B cell (primary cell): ENCODE measurements around the gene LAMA2. TPM values are rescaled to one million over a fixed set of nuclear protein-coding genes. Genes with fewer than 3 reads are reported as not detected.

Source experiments
- ATAC-seq: fragments of 200-7000 bp; cut with Tn5 transposase; one replicate; pipeline ENCODE4 v1.10.0; 2021; ENCODE audit warnings: low read depth, mild to moderate bottlenecking, moderate number of reproducible peaks, moderate library complexity
- CTCF ChIA-PET: fragments of 350-600 bp; sonication (Branson Sonifier 250); formaldehyde crosslinking; loops from one replicate; lab custom pipeline; 2021; ENCODE audit warnings: antibody characterized with exemption, inconsistent platforms; lab: Charles Lee
- POLR2A ChIA-PET: fragments of 350-600 bp; sonication (Branson Sonifier 250); formaldehyde crosslinking; loops from one replicate; lab custom pipeline; 2021; ENCODE audit warnings: antibody characterized with exemption; lab: Charles Lee
- DNase-seq: peaks from one replicate; pipeline ENCODE4 v3.0.0; 2013
- H2AFZ ChIP-seq: 2 replicates; pipeline ENCODE4 v1.6.1; 2012; ENCODE audit warnings: mild to moderate bottlenecking, low read depth, low read length; ENCODE audit not compliant: insufficient read depth, poor library complexity, severe bottlenecking
- H3K27ac ChIP-seq, 2 donors: 1 replicate in 1 of 2; 2 replicates in 1 of 2; pipeline ENCODE4 v1.5.1; 2012 to 2013; ENCODE audit warnings: low read length in 2 of 2, mild to moderate bottlenecking in 2 of 2, moderate library complexity in 1 of 2
- H3K27me3 ChIP-seq, 4 experiments: fragments of 200-600 bp in 1 of 4; sonication (generic) in 1 of 4; replicated peaks in 1 of 4; 1 replicate in 2 of 4; 2 replicates in 2 of 4; pipeline versions ENCODE4 v1.6.1 to v1.7.0; 2013 to 2016; ENCODE audit warnings: low read length in 3 of 4, mild to moderate bottlenecking in 2 of 4, mixed read lengths in 1 of 4, moderate library complexity in 1 of 4; ENCODE audit not compliant: insufficient read depth in 4 of 4, control insufficient read depth in 3 of 4; ENCODE audit errors: control extremely low read depth in 1 of 4
- H3K36me3 ChIP-seq, 2 experiments: replicated peaks in 1 of 2; 1 replicate in 1 of 2; 2 replicates in 1 of 2; pipeline versions ENCODE4 v1.6.1 to v1.7.1; 2013; ENCODE audit warnings: low read length in 1 of 2; ENCODE audit not compliant: insufficient read depth in 2 of 2, control insufficient read depth in 1 of 2; ENCODE audit errors: control extremely low read depth in 1 of 2, extremely low read depth in 1 of 2
- H3K4me1 ChIP-seq, 2 donors: fragments of 200-600 bp in 1 of 2; sonication (generic) in 1 of 2; 1 replicate in 1 of 2; 2 replicates in 1 of 2; pipeline versions ENCODE4 v1.5.1 to v1.6.1; 2013 to 2017; ENCODE audit warnings: low read length in 2 of 2; ENCODE audit not compliant: control insufficient read depth in 2 of 2, insufficient read depth in 2 of 2
- H3K4me2 ChIP-seq: replicated peaks from 2 replicates; pipeline ENCODE3; 2012; ENCODE audit warnings: mild to moderate bottlenecking, low read depth, low read length; ENCODE audit not compliant: poor library complexity, severe bottlenecking
- H3K4me3 ChIP-seq, 5 experiments: fragments of 200-600 bp in 1 of 5; sonication (generic) in 1 of 5; 1 replicate in 3 of 5; 2 replicates in 2 of 5; pipeline versions ENCODE4 v1.5.1 to v1.7.0; 2011 to 2016; ENCODE audit warnings: low read length in 4 of 5, mild to moderate bottlenecking in 4 of 5, low read depth in 2 of 5, control low read depth in 1 of 5, moderate library complexity in 1 of 5; ENCODE audit not compliant: insufficient read depth in 1 of 5; ENCODE audit errors: control extremely low read depth in 1 of 5, extremely low read depth in 1 of 5
- H3K79me2 ChIP-seq: fragments of 200-600 bp; sonication (generic); one replicate; pipeline ENCODE4 v1.6.0; 2016; ENCODE audit warnings: low read length; ENCODE audit not compliant: control insufficient read depth, insufficient read depth
- H3K9ac ChIP-seq: fragments of 200-600 bp; sonication (generic); 2 replicates; pipeline ENCODE4 v1.6.1; 2017; ENCODE audit warnings: mild to moderate bottlenecking, low read length, moderate library complexity
- H3K9me3 ChIP-seq, 3 donors: one replicate each; pipeline versions ENCODE4 v1.6.1 to v1.7.1; 2013; ENCODE audit warnings: low read length in 2 of 3; ENCODE audit not compliant: control insufficient read depth in 2 of 3, insufficient read depth in 1 of 3; ENCODE audit errors: control extremely low read depth in 1 of 3
- H4K20me1 ChIP-seq: 2 replicates; pipeline ENCODE4 v1.6.0; 2012; ENCODE audit warnings: mild to moderate bottlenecking, low read length; ENCODE audit not compliant: insufficient read depth, control insufficient read depth, poor library complexity, severe bottlenecking
- H3K27ac Mint-ChIP-seq: one replicate; pipeline ENCODE4 v1.8.0; 2021; ENCODE audit warnings: mixed read lengths
- H3K27me3 Mint-ChIP-seq: one replicate; pipeline ENCODE4 v1.8.0; 2021; ENCODE audit warnings: mixed read lengths
- H3K4me1 Mint-ChIP-seq: one replicate; pipeline ENCODE4 v1.8.0; 2021; ENCODE audit warnings: mixed read lengths
- H3K4me3 Mint-ChIP-seq: one replicate; pipeline ENCODE4 v1.8.0; 2021; ENCODE audit warnings: mixed read lengths
- H3K9me3 Mint-ChIP-seq: one replicate; pipeline ENCODE4 v1.8.0; 2022; ENCODE audit warnings: mixed read lengths; ENCODE audit not compliant: insufficient read depth
- EZH2 ChIP-seq: IDR thresholded peaks from 2 replicates; pipeline ENCODE4 v1.6.1; 2012; ENCODE audit warnings: borderline replicate concordance, low read depth, mild to moderate bottlenecking, moderate library complexity, low read length; ENCODE audit not compliant: insufficient read depth, poor library complexity, severe bottlenecking
- WGBS: methylation state at CpG from one replicate; pipeline ENCODE4 v1.1.5; 2013; ENCODE audit warnings: missing lambda C conversion rate; ENCODE audit not compliant: insufficient coverage; 5-methylcytosine and 5-hydroxymethylcytosine counted together
- intact Hi-C: fragments of 100-400 bp; cut with micrococcal nuclease; formaldehyde crosslinking; loops from one replicate; pipeline ENCODE4 v1.10.0; 2022
- polyA plus RNA-seq: library from polyadenylated mRNA; depleted of rRNA; stranded (reverse); fragments of >200 nt; gene quantifications from 2 replicates; pipeline ENCODE4 v1.2.3, GENCODE V29; 2012
- total RNA-seq, 2 donors: library from RNA; stranded (reverse); fragments of 120-200 nt in 1 of 2; gene quantifications; 1 replicate in 1 of 2; 2 replicates in 1 of 2; pipeline versions ENCODE4 v1.2.3 to v1.2.4, GENCODE V29; 2013 to 2022
- TF ChIP-seq, protein P1 (sequence below): fragments of 200-600 bp; IDR thresholded peaks from one replicate; pipeline ENCODE4 v1.8.0; 2022; ENCODE audit warnings: antibody characterized with exemption, mild to moderate bottlenecking

The LAMA2 gene
- total and polyA plus RNA-seq, 2 donors (not counting 1 experiment from before 2014, with no cell fraction given) = 0.16 TPM; not detected in 1

DNA sequence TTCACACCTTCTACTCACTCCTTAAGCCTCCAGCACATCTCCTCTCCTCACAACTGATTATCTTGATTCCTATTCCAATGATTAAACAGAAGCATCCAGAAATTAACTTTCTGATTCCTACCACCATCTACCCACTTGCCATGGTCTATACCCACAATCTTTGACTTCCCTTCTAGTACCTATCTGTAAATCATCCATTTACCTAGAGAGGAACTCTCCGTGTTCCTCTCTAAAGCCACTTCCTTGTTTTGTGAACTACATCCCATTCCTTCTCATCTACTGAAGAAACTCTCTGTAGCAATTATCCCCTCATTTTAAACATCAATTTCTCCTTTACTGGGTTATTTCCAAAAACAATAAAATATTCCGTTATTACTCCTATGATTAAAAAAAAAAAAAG lies 659.8 kb downstream of the LAMA2 start:
- TF ChIP-seq, protein P1, sequence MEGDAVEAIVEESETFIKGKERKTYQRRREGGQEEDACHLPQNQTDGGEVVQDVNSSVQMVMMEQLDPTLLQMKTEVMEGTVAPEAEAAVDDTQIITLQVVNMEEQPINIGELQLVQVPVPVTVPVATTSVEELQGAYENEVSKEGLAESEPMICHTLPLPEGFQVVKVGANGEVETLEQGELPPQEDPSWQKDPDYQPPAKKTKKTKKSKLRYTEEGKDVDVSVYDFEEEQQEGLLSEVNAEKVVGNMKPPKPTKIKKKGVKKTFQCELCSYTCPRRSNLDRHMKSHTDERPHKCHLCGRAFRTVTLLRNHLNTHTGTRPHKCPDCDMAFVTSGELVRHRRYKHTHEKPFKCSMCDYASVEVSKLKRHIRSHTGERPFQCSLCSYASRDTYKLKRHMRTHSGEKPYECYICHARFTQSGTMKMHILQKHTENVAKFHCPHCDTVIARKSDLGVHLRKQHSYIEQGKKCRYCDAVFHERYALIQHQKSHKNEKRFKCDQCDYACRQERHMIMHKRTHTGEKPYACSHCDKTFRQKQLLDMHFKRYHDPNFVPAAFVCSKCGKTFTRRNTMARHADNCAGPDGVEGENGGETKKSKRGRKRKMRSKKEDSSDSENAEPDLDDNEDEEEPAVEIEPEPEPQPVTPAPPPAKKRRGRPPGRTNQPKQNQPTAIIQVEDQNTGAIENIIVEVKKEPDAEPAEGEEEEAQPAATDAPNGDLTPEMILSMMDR = no peak
- no peak for TF ChIP-seq EZH2
- Histone ChIP-seq H3K36me3 (no peaks in the 10 kb centered on the region), H3K79me2 (no peaks in the 10 kb centered on the region), H3K9me3 (no peaks in the 10 kb centered on the region), H3K27me3 (no peaks in the 10 kb centered on the region), H2AFZ (no peak overlapping the region), H4K20me1 (no peaks in the 10 kb centered on the region), H3K4me2 (no peak overlapping the region), H3K27ac (no peak overlapping the region), H3K9ac (no peak overlapping the region), H3K4me1 (no peaks in the 10 kb centered on the region), H3K4me3 (no peak overlapping the region)
- Mint-ChIP-seq H3K4me3 (no peak overlapping the region), H3K27ac (no peak overlapping the region), H3K4me1 (peaks cover 4% of the 10 kb centered on the region), H3K9me3 (no peaks in the 10 kb centered on the region), H3K27me3 (no peaks in the 10 kb centered on the region)
- CTCF ChIA-PET = no interaction called here
- POLR2A ChIA-PET = no interaction called here
- intact Hi-C loops = no loop called here
- WGBS = 25% methylated on average over 2 of the region's 2 CpGs
- DNase-seq (no peak), ATAC-seq (no peak)

DNA sequence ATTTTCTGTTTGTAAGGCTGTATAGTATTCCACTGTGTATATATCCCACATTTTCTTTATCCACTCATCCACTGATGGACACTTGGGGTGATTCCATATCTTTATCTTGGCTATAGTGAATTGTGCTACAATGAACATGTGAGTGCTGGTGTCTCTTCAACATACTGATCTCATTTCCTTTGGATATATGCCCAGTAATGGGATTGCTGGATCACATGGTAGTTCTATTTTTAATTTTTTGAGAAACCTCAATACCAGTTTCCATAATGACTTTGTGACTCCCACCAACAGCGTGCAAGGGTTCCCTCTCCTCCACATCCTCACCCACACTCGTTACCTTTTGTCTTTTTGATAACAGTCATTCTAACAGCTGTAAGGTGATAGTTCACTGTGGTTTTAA lies 661.0 kb downstream of the LAMA2 start:
- Histone ChIP-seq H2AFZ (no peak overlapping the region), H3K9ac (no peak overlapping the region), H3K9me3 (no peaks in the 10 kb centered on the region), H3K79me2 (no peaks in the 10 kb centered on the region), H3K4me1 (no peaks in the 10 kb centered on the region), H3K36me3 (no peaks in the 10 kb centered on the region), H3K4me2 (no peak overlapping the region), H4K20me1 (no peaks in the 10 kb centered on the region), H3K27ac (no peak overlapping the region), H3K27me3 (no peaks in the 10 kb centered on the region), H3K4me3 (no peak overlapping the region)
- H3K4me1 Mint-ChIP-seq = peaks cover 4% of the 10 kb centered on the region
- no peaks in the 10 kb centered on the region for H3K27me3 Mint-ChIP-seq
- no peak for ATAC-seq
- ChIA-PET POLR2A (no interaction called here), CTCF (no interaction called here)
- intact Hi-C loops = no loop called here
- WGBS = no CpG with 5 or more reads among the region's 2 CpGs
- no peak for DNase-seq
- no peaks in the 10 kb centered on the region for H3K9me3 Mint-ChIP-seq
- no peak overlapping the region for H3K27ac Mint-ChIP-seq
- H3K4me3 Mint-ChIP-seq = no peak overlapping the region
- TF ChIP-seq, protein P1 = no peak
- no peak for TF ChIP-seq EZH2
